Measurements from ENCODE around the gene SLC37A1.

The SLC37A1 gene

GRCh38 chr21:42509244-42509643 is 4.4 kb upstream of the SLC37A1 start:
- DNase-seq, result no peak

GRCh38 chr21:42512346-42513034 is 1.2 kb upstream of the SLC37A1 start:
- DNase-seq, result no peak

GRCh38 chr21:42513985-42514882 is 582 bp downstream of the SLC37A1 start:
- DNase-seq, result no peak

GRCh38 chr21:42514883-42515228 is 1.2 kb downstream of the SLC37A1 start:
- DNase-seq, result no peak

- DNase-seq, result no peak
These were observed 2.3 kb downstream of the SLC37A1 start for GRCh38 chr21:42515708-42516502.

- DNase-seq, result no peak
These were observed 4.6 kb downstream of the SLC37A1 start for GRCh38 chr21:42518215-42518614.

- no peak for DNase-seq
These were observed 5.0 kb downstream of the SLC37A1 start for GRCh38 chr21:42518626-42519025.

GRCh38 chr21:42520628-42521253 is 7.1 kb downstream of the SLC37A1 start:
- no peak for DNase-seq

- DNase-seq, result no peak
These were observed 7.7 kb downstream of the SLC37A1 start for GRCh38 chr21:42521384-42521783.

GRCh38 chr21:42521805-42522204 is 8.2 kb downstream of the SLC37A1 start:
- no peak for DNase-seq

- no peak for DNase-seq
These were observed 8.6 kb downstream of the SLC37A1 start for GRCh38 chr21:42522271-42522670.

- no peak for DNase-seq
These were observed 9.1 kb downstream of the SLC37A1 start for GRCh38 chr21:42522771-42523170.

GRCh38 chr21:42523211-42523610 is 9.6 kb downstream of the SLC37A1 start:
- no peak for DNase-seq

- no peak for DNase-seq
These were observed 10.3 kb downstream of the SLC37A1 start for GRCh38 chr21:42523941-42524340.

GRCh38 chr21:42524341-42525028 is 10.8 kb downstream of the SLC37A1 start:
- peak; percentile 91 for DNase-seq

- no peak for DNase-seq
These were observed 11.5 kb downstream of the SLC37A1 start for GRCh38 chr21:42525029-42525581.

- DNase-seq, result peak; percentile 26
These were observed 12.2 kb downstream of the SLC37A1 start for GRCh38 chr21:42525676-42526378.

- DNase-seq, result no peak
These were observed 12.7 kb downstream of the SLC37A1 start for GRCh38 chr21:42526379-42526727.

GRCh38 chr21:42527127-42527488 is 13.5 kb downstream of the SLC37A1 start:
- no peak for DNase-seq

GRCh38 chr21:42527489-42528158 is 14.0 kb downstream of the SLC37A1 start:
- peak; percentile 12 for DNase-seq

GRCh38 chr21:42530167-42530518 is 16.5 kb downstream of the SLC37A1 start:
- DNase-seq, result no peak
